K562 (cell line): ENCODE data around the gene CFC1.
"Not testable (repeated sequence)": the region's sequence is repeated elsewhere in the genome, so short reads cannot be mapped to it uniquely, and the experiment has no call there.

ENCODE experiments used
- ARNT ChIP-seq, 2 experiments: fragments of 450-650 bp; IDR thresholded peaks; 2 replicates each; pipeline ENCODE4 v1.6.1; 2016; ENCODE audit warnings: mild to moderate bottlenecking in 1 of 2
- BDP1 ChIP-seq: IDR thresholded peaks from 3 replicates; pipeline ENCODE4 v1.6.1; 2011; ENCODE audit not compliant: insufficient read length, insufficient read depth
- CC2D1A ChIP-seq: fragments of 450-650 bp; IDR thresholded peaks from 2 replicates; pipeline ENCODE4 v1.6.1; 2017; ENCODE audit warnings: mild to moderate bottlenecking
- EP300 ChIP-seq: IDR thresholded peaks from 2 replicates; pipeline ENCODE4 v1.6.1; 2012; ENCODE audit warnings: low read length, improper control_type of control experiment
- GMEB1 ChIP-seq: fragments of 250-450 bp; sonication (Bioruptor Pico); IDR thresholded peaks from 2 replicates; pipeline ENCODE4 v1.4.0; 2020; ENCODE audit warnings: mild to moderate bottlenecking
- MXD1 ChIP-seq: fragments of 250-450 bp; sonication (Bioruptor Pico); IDR thresholded peaks from 2 replicates; pipeline ENCODE4 v1.8.0; 2021; ENCODE audit warnings: borderline replicate concordance, mild to moderate bottlenecking, moderate library complexity; ENCODE audit not compliant: poor library complexity, severe bottlenecking
- SNAPC5 ChIP-seq: fragments of 250-450 bp; sonication (Bioruptor Pico); IDR thresholded peaks from 2 replicates; pipeline ENCODE4 v1.8.0; 2021; ENCODE audit warnings: moderate library complexity, mild to moderate bottlenecking, inconsistent platforms
- TF ChIP-seq, protein P1 (sequence below): sonication (generic); formaldehyde crosslinking; IDR thresholded peaks from 2 replicates; pipeline ENCODE4 v1.8.0; 2022; ENCODE audit warnings: mild to moderate bottlenecking, missing genetic modification reagents

DNA sequence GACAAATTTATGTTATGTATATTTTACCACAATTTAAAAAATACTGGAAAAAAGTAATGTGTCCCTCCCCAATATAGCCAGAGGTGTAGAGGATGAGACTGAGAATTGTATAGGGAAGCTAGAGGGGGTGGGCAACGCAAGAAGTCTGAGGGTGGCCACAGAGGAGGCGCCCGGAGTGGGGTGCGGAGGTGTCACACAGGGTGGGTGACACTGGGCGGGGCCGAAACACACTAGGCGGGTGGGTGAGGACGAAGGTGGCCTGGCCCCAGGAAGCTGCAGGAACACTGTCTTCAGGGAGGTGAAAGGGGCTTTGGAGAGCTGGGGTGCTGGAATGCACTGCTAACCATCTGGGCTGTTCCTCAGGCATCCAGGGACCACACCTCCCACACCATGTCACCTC lies 42.9 kb downstream of the CFC1 start:
- TF ChIP-seq BDP1; CC2D1A; GMEB1 (CRISPR knock-in tag); SNAPC5; EP300; ARNT (IDR thresholded peaks at IDR 0.05); MXD1 (CRISPR knock-in tag): not testable (repeated sequence)
- TF ChIP-seq, protein P1, sequence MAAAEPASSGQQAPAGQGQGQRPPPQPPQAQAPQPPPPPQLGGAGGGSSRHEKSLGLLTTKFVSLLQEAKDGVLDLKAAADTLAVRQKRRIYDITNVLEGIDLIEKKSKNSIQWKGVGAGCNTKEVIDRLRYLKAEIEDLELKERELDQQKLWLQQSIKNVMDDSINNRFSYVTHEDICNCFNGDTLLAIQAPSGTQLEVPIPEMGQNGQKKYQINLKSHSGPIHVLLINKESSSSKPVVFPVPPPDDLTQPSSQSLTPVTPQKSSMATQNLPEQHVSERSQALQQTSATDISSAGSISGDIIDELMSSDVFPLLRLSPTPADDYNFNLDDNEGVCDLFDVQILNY (CRISPR knock-in tag) = not testable (repeated sequence)
